K562 (cell line): ENCODE measurements around the gene NAA10. TPM values are rescaled to one million over a fixed set of nuclear protein-coding genes. Genes with fewer than 3 reads are reported as not detected.

Source experiments
- ATAC-seq: fragments of 200-7000 bp; cut with Tn5 transposase; 3 replicates; pipeline ENCODE4 v1.9.1; 2020; ENCODE audit warnings: moderate library complexity
- BruUV-seq: library from RNA; stranded (reverse); fragments of 400-500 nt; replicated peaks from 2 replicates; lab custom pipeline; 2021; lab: Mats Ljungman, UMichigan
- CTCF ChIA-PET: fragments of 300-600 bp; formaldehyde crosslinking; extraction: SDS; loops from one replicate; lab custom pipeline; 2021; ENCODE audit warnings: low intra/inter-chr PET ratio; lab: Yijun Ruan, JAX
- POLR2A ChIA-PET: fragments of 300-600, 350-650 bp; sonication (Branson Sonifier 250); formaldehyde crosslinking; extraction: SDS; loops from one replicate; lab custom pipeline; 2021; ENCODE audit warnings: antibody characterized with exemption, inconsistent platforms; lab: Yijun Ruan, JAX
- DNase-seq, 4 experiments: peaks; one replicate each; pipeline versions ENCODE4 v3.0.0 to v3.0.0-alpha.2; 2011 to 2018; ENCODE audit warnings: low spot score in 3 of 4, mixed read lengths in 3 of 4; ENCODE audit errors: extremely low read depth in 1 of 4
- FAIRE-seq: peaks from 2 replicates; lab custom pipeline; 2011; peaks lifted over from hg19 to GRCh38; lab: Jason Lieb, UNC
- H2AFZ ChIP-seq: 2 replicates; pipeline ENCODE4 v1.6.0; 2011; ENCODE audit warnings: low read depth, low read length, control low read depth, inconsistent platforms
- H3K27ac ChIP-seq: fragments of 200-600 bp; 3 replicates; pipeline ENCODE4 v1.8.0; 2011; ENCODE audit warnings: low read depth, mild to moderate bottlenecking, control low read depth, inconsistent platforms, low read length, moderate library complexity, mixed read lengths; ENCODE audit errors: extremely low read depth
- H3K27me3 ChIP-seq, 2 experiments: fragments of 300-600 bp in 1 of 2; 2 replicates in 1 of 2; 3 replicates in 1 of 2; pipeline versions ENCODE4 v1.6.0 to v1.8.0; 2011; ENCODE audit warnings: inconsistent platforms in 2 of 2, low read length in 2 of 2, mild to moderate bottlenecking in 1 of 2, mixed read lengths in 1 of 2, moderate library complexity in 1 of 2; ENCODE audit not compliant: control insufficient read depth in 2 of 2, insufficient read depth in 2 of 2
- H3K36me3 ChIP-seq: fragments of 300-600 bp; 3 replicates; pipeline ENCODE4 v1.8.0; 2011; ENCODE audit warnings: mild to moderate bottlenecking, low read length, inconsistent platforms; ENCODE audit not compliant: control insufficient read depth, insufficient read depth
- H3K4me1 ChIP-seq, 2 experiments: fragments of 200-600 bp in 1 of 2; replicated peaks in 1 of 2; 2 replicates in 1 of 2; 3 replicates in 1 of 2; pipeline versions ENCODE4 v1.5.1 to v1.8.0; 2011; ENCODE audit warnings: inconsistent platforms in 2 of 2, low read length in 2 of 2, mild to moderate bottlenecking in 1 of 2, mixed read lengths in 1 of 2, moderate library complexity in 1 of 2; ENCODE audit not compliant: control insufficient read depth in 2 of 2, insufficient read depth in 2 of 2
- H3K4me2 ChIP-seq: 2 replicates; pipeline ENCODE4 v1.6.1; 2011; ENCODE audit warnings: low read length, control low read depth, inconsistent platforms, mixed read lengths; ENCODE audit not compliant: insufficient read depth
- H3K4me3 ChIP-seq: fragments of 200-600 bp; sonication (generic), shearing (Covaris generic); 2 replicates; pipeline ENCODE4 v1.5.1; 2016; ENCODE audit warnings: control low read depth, inconsistent platforms
- H3K79me2 ChIP-seq: fragments of 200-600 bp; 3 replicates; pipeline ENCODE4 v1.8.0; 2011; ENCODE audit warnings: low read length, inconsistent platforms; ENCODE audit not compliant: control insufficient read depth, insufficient read depth
- H3K9ac ChIP-seq, 2 experiments: 2 replicates each; pipeline versions ENCODE4 v1.6.0 to v1.6.1; 2011; ENCODE audit warnings: low read depth in 2 of 2, low read length in 2 of 2, control low read depth in 1 of 2, inconsistent platforms in 1 of 2, mild to moderate bottlenecking in 1 of 2, mixed read lengths in 1 of 2; ENCODE audit not compliant: insufficient read depth in 1 of 2
- H3K9me1 ChIP-seq: one replicate; pipeline ENCODE4 v1.6.0; 2011; ENCODE audit warnings: inconsistent platforms, mild to moderate bottlenecking, low read length, moderate library complexity; ENCODE audit not compliant: control insufficient read depth, insufficient read depth
- H3K9me3 ChIP-seq: replicated peaks from 2 replicates; pipeline ENCODE4 v1.5.1; 2011; ENCODE audit warnings: low read depth, low read length, inconsistent platforms; ENCODE audit not compliant: control insufficient read depth, insufficient read depth
- H4K20me1 ChIP-seq: replicated peaks from 2 replicates; pipeline ENCODE4 v1.6.1; 2011; ENCODE audit warnings: low read length, inconsistent platforms, mixed read lengths; ENCODE audit not compliant: control insufficient read depth, insufficient read depth
- CHD4 ChIP-seq: fragments of 200-600 bp; sonication (generic); IDR thresholded peaks from 3 replicates; pipeline ENCODE4 v1.6.1; 2012; ENCODE audit warnings: low read depth, mild to moderate bottlenecking, mixed read lengths, low read length, inconsistent platforms; ENCODE audit not compliant: insufficient read depth, insufficient replicate concordance, poor library complexity, severe bottlenecking
- DDX20 ChIP-seq: fragments of 450-650 bp; IDR thresholded peaks from 2 replicates; pipeline ENCODE4 v1.6.1; 2016; ENCODE audit warnings: missing genetic modification characterization, low read depth, mild to moderate bottlenecking, missing compliant biosample characterization, moderate library complexity
- EP400 ChIP-seq: fragments of 450-650 bp; IDR thresholded peaks from 2 replicates; pipeline ENCODE4 v1.6.1; 2017; ENCODE audit warnings: antibody characterized with exemption, mild to moderate bottlenecking, moderate library complexity
- FOSL1 ChIP-seq: fragments of 200-800 bp; sonication (Bioruptor generic); conservative IDR thresholded peaks from 2 replicates; pipeline ENCODE4 v1.6.1; 2016; ENCODE audit warnings: missing genetic modification characterization, missing compliant biosample characterization
- MNT ChIP-seq, 2 experiments: fragments of 450-650 bp; conservative IDR thresholded peaks; 2 replicates each; pipeline ENCODE4 v1.6.1; 2017; ENCODE audit warnings: mild to moderate bottlenecking in 2 of 2, moderate library complexity in 2 of 2
- ZBTB1 ChIP-seq: sonication (generic); formaldehyde crosslinking; IDR thresholded peaks from 2 replicates; pipeline ENCODE4 v1.8.1; 2023; ENCODE audit warnings: missing genetic modification reagents, low read depth, mild to moderate bottlenecking, borderline replicate concordance
- ZNF41 ChIP-seq: fragments of 250-450 bp; sonication (Bioruptor Pico); conservative IDR thresholded peaks from 2 replicates; pipeline ENCODE4 v1.4.0; 2020; ENCODE audit warnings: mild to moderate bottlenecking
- ZNF431 ChIP-seq: sonication (generic); formaldehyde crosslinking; IDR thresholded peaks from 2 replicates; pipeline ENCODE4 v1.8.0; 2022; ENCODE audit warnings: mild to moderate bottlenecking, missing genetic modification reagents
- ZNF766 ChIP-seq: fragments of 200-800 bp; sonication (Bioruptor generic); conservative IDR thresholded peaks from 2 replicates; pipeline ENCODE4 v1.6.1; 2016; ENCODE audit warnings: missing genetic modification characterization, missing compliant biosample characterization
- WGBS: fragments of 100-300 bp; shearing (Covaris generic); methylation state at CpG from one replicate; pipeline ENCODE4 v1.1.6; 2016; ENCODE audit warnings: low coverage, mixed read lengths; ENCODE audit not compliant: insufficient coverage; ENCODE audit errors: missing lambda C conversion rate; 5-methylcytosine and 5-hydroxymethylcytosine counted together
- in situ Hi-C: fragments of 300-500 bp; cut with MboI; formaldehyde crosslinking; loops from 4 replicates; pipeline ENCODE4 v1.15.0; 2018; ENCODE audit warnings: inconsistent platforms, mixed read lengths
- intact Hi-C: fragments of 100-400 bp; cut with micrococcal nuclease; formaldehyde crosslinking; loops from 2 replicates; pipeline ENCODE4 v1.14.2; 2022
- polyA plus RNA-seq, 8 experiments: library from polyadenylated mRNA; depleted of rRNA in 4 of 8; stranded (reverse) in 5 of 8; unstranded in 3 of 8; fragments of >200 nt; fragmentation: Nextera tagmentation in 2 of 8; fragmentation: Illumina TruSeq in 1 of 8; extraction: Ambion mirVana in 2 of 8; extraction: Trizol in 1 of 8; gene quantifications; 2 replicates each; pipeline versions ENCODE4 v1.2.1 to v1.2.3, GENCODE V29; 2011 to 2014; ENCODE audit warnings: inconsistent platforms in 1 of 8, missing spikeins in 1 of 8
- total RNA-seq, 7 experiments: library from RNA; depleted of rRNA in 6 of 7; stranded (reverse); fragments of >200 nt in 6 of 7; fragmentation: Illumina TruSeq in 2 of 7; extraction: Trizol in 2 of 7; gene quantifications; 2 replicates each; pipeline versions ENCODE4 v1.2.1 to v1.2.3, GENCODE V29; 2011 to 2021; ENCODE audit warnings: low replicate concordance in 1 of 7

Gene NAA10
- total and polyA plus RNA-seq, 9 of the 15 experiments (the other 6 are each of a cell fraction or from before 2014, with no cell fraction given), result 11.1 to 250 (median 134) TPM

- FAIRE-seq (no peak), ATAC-seq (no peak), DNase-seq (no peak)
- no peak for TF ChIP-seq ZNF41 (CRISPR knock-in tag)
- 0 out of 4 replicates have a peak, but pooled peaks of 1 of the 2 experiments have one; percentile 25 for TF ChIP-seq MNT (conservative IDR thresholded peaks at IDR 0.05)
- no peak for TF ChIP-seq ZBTB1 (CRISPR knock-in tag)
- 0 out of 2 replicates have a peak, but pooled peaks have one; percentile 15 for TF ChIP-seq FOSL1 (tag)
- no peak for TF ChIP-seq EP400
- no peak for TF ChIP-seq DDX20 (tag)
- TF ChIP-seq ZNF431 (CRISPR knock-in tag), result no peak
- TF ChIP-seq CHD4, result no peak
- no peak for TF ChIP-seq ZNF766 (CRISPR knock-in tag)
- peak overlapping the region; percentile 71; the same call in 2 of the 3 replicates for H3K27ac ChIP-seq
- H3K79me2 ChIP-seq, result peaks cover 32% of the 10 kb centered on the region
- H4K20me1 ChIP-seq, result no peaks in the 10 kb centered on the region
- H3K9me3 ChIP-seq, result no peaks in the 10 kb centered on the region
- no peak overlapping the region for H2AFZ ChIP-seq
- peak overlapping the region; percentile 97 for H3K4me3 ChIP-seq
- in situ Hi-C loops, result no loop called here
- intact Hi-C loops, result no loop called here
- no peaks in the 10 kb centered on the region for H3K9me1 ChIP-seq
- WGBS, result 3% methylated on average over 7 of the region's 7 CpGs
- TSS peak; percentile 46 for BruUV-seq
- peak overlapping the region; percentile 86 to 99 for H3K9ac ChIP-seq
- H3K4me2 ChIP-seq, result peak overlapping the region; percentile 97
- H3K36me3 ChIP-seq, result peaks cover 48% of the 10 kb centered on the region
- H3K27me3 ChIP-seq, result no peaks in the 10 kb centered on the region
- CTCF ChIA-PET, result no interaction called here
- peaks cover 22 to 41% of the 10 kb centered on the region in 2 experiments; a peak in 4 of 5 replicates for H3K4me1 ChIP-seq
- POLR2A ChIA-PET, result interaction anchor here (0.7 kb wide), 1 partner anchor 26 kb away, joined by 3 read pairs; no protein-coding TSS in a partner anchor
These were observed 1.1 kb downstream of the NAA10 start for GRCh38 chrX:153933748-153934147.
